HepG2 (cell line): ENCODE results near the gene CAMSAP2. TPM values are rescaled to one million over a fixed set of nuclear protein-coding genes. Genes with fewer than 3 reads are reported as not detected.

Experiments
- ATAC-seq: fragments of 200-7000 bp; cut with Tn5 transposase; 3 replicates; pipeline ENCODE4 v1.9.1; 2020; ENCODE audit warnings: mild to moderate bottlenecking, moderate library complexity
- BruUV-seq: library from RNA; stranded (reverse); fragments of 400-500 nt; replicated peaks from 2 replicates; lab custom pipeline; 2021; lab: Mats Ljungman, UMichigan
- CTCF ChIA-PET: fragments of 300-600 bp; formaldehyde crosslinking; extraction: SDS; loops from one replicate; lab custom pipeline; 2021; ENCODE audit warnings: low total read pairs, inconsistent platforms, low intra/inter-chr PET ratio; lab: Yijun Ruan, JAX
- POLR2A ChIA-PET: fragments of 350-600 bp; sonication (Branson Sonifier 250); formaldehyde crosslinking; loops from one replicate; lab custom pipeline; 2020; ENCODE audit warnings: antibody characterized with exemption, inconsistent platforms; lab: Yijun Ruan, JAX
- DNase-seq: peaks from one replicate; pipeline ENCODE4 v3.0.0-alpha.2; 2015; ENCODE audit warnings: low spot score
- FAIRE-seq: peaks from 3 replicates; lab custom pipeline; 2011; peaks lifted over from hg19 to GRCh38; lab: Jason Lieb, UNC
- H2AFZ ChIP-seq: one replicate; pipeline ENCODE4 v1.6.1; 2011; ENCODE audit warnings: low read length, inconsistent platforms
- H3K27ac ChIP-seq: fragments of 300-600 bp; 3 replicates; pipeline ENCODE4 v1.8.0; 2011; ENCODE audit warnings: mixed run types, mild to moderate bottlenecking, mixed read lengths, low read length, inconsistent platforms; ENCODE audit not compliant: insufficient read depth; ENCODE audit errors: extremely low read length
- H3K27me3 ChIP-seq, 2 experiments: fragments of 200-600 bp in 1 of 2; 2 replicates in 1 of 2; 3 replicates in 1 of 2; pipeline versions ENCODE4 v1.6.0 to v1.8.0; 2011; ENCODE audit warnings: low read length in 2 of 2, mild to moderate bottlenecking in 2 of 2, moderate library complexity in 2 of 2, inconsistent platforms in 1 of 2; ENCODE audit not compliant: insufficient read depth in 2 of 2, control insufficient read depth in 1 of 2
- H3K36me3 ChIP-seq, 2 experiments: fragments of 200-600 bp in 1 of 2; replicated peaks in 1 of 2; 2 replicates in 1 of 2; 3 replicates in 1 of 2; pipeline versions ENCODE4 v1.5.1 to v1.8.0; 2011; ENCODE audit warnings: low read length in 2 of 2, inconsistent platforms in 1 of 2; ENCODE audit not compliant: insufficient read depth in 2 of 2, control insufficient read depth in 1 of 2
- H3K4me1 ChIP-seq: 2 replicates; pipeline ENCODE4 v1.5.1; 2012; ENCODE audit warnings: low read length, inconsistent platforms; ENCODE audit not compliant: insufficient read depth
- H3K4me2 ChIP-seq: 2 replicates; pipeline ENCODE4 v1.6.0; 2011; ENCODE audit warnings: low read depth, low read length, inconsistent platforms
- H3K4me3 ChIP-seq, 3 experiments: fragments of 200-600 bp in 1 of 3; sonication (generic), shearing (Covaris generic) in 1 of 3; replicated peaks in 1 of 3; 2 replicates each; pipeline ENCODE4 v1.5.1; 2011 to 2016; ENCODE audit warnings: low read length in 3 of 3, inconsistent platforms in 2 of 3, low read depth in 2 of 3, mild to moderate bottlenecking in 2 of 3, control low read depth in 1 of 3, mixed read lengths in 1 of 3; ENCODE audit not compliant: insufficient read depth in 1 of 3
- H3K79me2 ChIP-seq: one replicate; pipeline ENCODE4 v1.6.1; 2011; ENCODE audit warnings: low read length, inconsistent platforms; ENCODE audit not compliant: insufficient read depth
- H3K9ac ChIP-seq: 2 replicates; pipeline ENCODE4 v1.6.0; 2011; ENCODE audit warnings: mild to moderate bottlenecking, low read depth, low read length, inconsistent platforms; ENCODE audit not compliant: insufficient read depth
- H3K9me3 ChIP-seq: 2 replicates; pipeline ENCODE4 v1.5.1; 2012; ENCODE audit warnings: mild to moderate bottlenecking, low read length
- H4K20me1 ChIP-seq: 2 replicates; pipeline ENCODE4 v1.6.0; 2011; ENCODE audit warnings: inconsistent platforms, mild to moderate bottlenecking, low read length, moderate library complexity; ENCODE audit not compliant: insufficient read depth
- ATF3 ChIP-seq: sonication (generic); formaldehyde crosslinking; IDR thresholded peaks from 2 replicates; pipeline ENCODE4 v1.4.0; 2020; ENCODE audit warnings: missing genetic modification reagents
- BHLHE40 ChIP-seq: IDR thresholded peaks from 2 replicates; pipeline ENCODE4 v1.6.1; 2011; ENCODE audit warnings: low read length, improper control_type of control experiment
- GLI4 ChIP-seq: sonication (generic); formaldehyde crosslinking; IDR thresholded peaks from 2 replicates; pipeline ENCODE4 v1.5.1; 2020; ENCODE audit warnings: missing genetic modification reagents, mild to moderate bottlenecking, moderate library complexity, borderline replicate concordance
- KDM5B ChIP-seq: sonication (generic); formaldehyde crosslinking; IDR thresholded peaks from 2 replicates; pipeline ENCODE4 v1.4.0; 2020; ENCODE audit warnings: missing genetic modification reagents, mild to moderate bottlenecking, borderline replicate concordance
- KLF16 ChIP-seq, 2 experiments: sonication (generic) in 1 of 2; formaldehyde crosslinking in 1 of 2; IDR thresholded peaks; 2 replicates each; pipeline versions ENCODE4 v1.6.1 to v1.8.0; 2016 to 2023; ENCODE audit warnings: missing genetic modification reagents in 2 of 2, missing compliant biosample characterization in 1 of 2
- LRRFIP1 ChIP-seq: sonication (generic); formaldehyde crosslinking; conservative IDR thresholded peaks from 2 replicates; pipeline ENCODE4 v1.4.0; 2020; ENCODE audit warnings: missing genetic modification reagents
- NR2F2 ChIP-seq: IDR thresholded peaks from 2 replicates; pipeline ENCODE4 v1.6.1; 2012; ENCODE audit warnings: low read depth, inconsistent platforms, borderline replicate concordance
- SALL1 ChIP-seq: sonication (generic); formaldehyde crosslinking; IDR thresholded peaks from 2 replicates; pipeline ENCODE4 v1.8.0; 2022; ENCODE audit warnings: mild to moderate bottlenecking, missing genetic modification reagents
- ZNF18 ChIP-seq: sonication (generic); formaldehyde crosslinking; IDR thresholded peaks from 2 replicates; pipeline ENCODE4 v1.8.0; 2022; ENCODE audit warnings: mild to moderate bottlenecking, missing genetic modification reagents; ENCODE audit not compliant: insufficient replicate concordance
- ZNF354B ChIP-seq: sonication (generic); formaldehyde crosslinking; IDR thresholded peaks from 2 replicates; pipeline ENCODE4 v1.8.0; 2022; ENCODE audit warnings: mild to moderate bottlenecking, missing genetic modification reagents
- ZNF431 ChIP-seq: sonication (generic); formaldehyde crosslinking; IDR thresholded peaks from 2 replicates; pipeline ENCODE4 v1.9.0; 2022; ENCODE audit warnings: missing genetic modification reagents, low read depth, mild to moderate bottlenecking, borderline replicate concordance
- ZNF841 ChIP-seq: sonication (generic); formaldehyde crosslinking; IDR thresholded peaks from 2 replicates; pipeline ENCODE4 v1.8.1; 2023; ENCODE audit warnings: missing genetic modification reagents, borderline replicate concordance
- ZSCAN5A ChIP-seq: sonication (generic); formaldehyde crosslinking; IDR thresholded peaks from 2 replicates; pipeline ENCODE4 v1.8.0; 2022; ENCODE audit warnings: mild to moderate bottlenecking, missing genetic modification reagents, borderline replicate concordance
- WGBS: methylation state at CpG from one replicate; pipeline ENCODE4 v1.1.6; 2017; ENCODE audit warnings: low lambda C conversion rate; 5-methylcytosine and 5-hydroxymethylcytosine counted together
- in situ Hi-C: cut with HindIII; loops from 2 replicates; pipeline ENCODE4 v1.10.0; 2017; ENCODE audit warnings: low pct_unique_long_range_greater_than_20kb; ENCODE audit not compliant: extremely low pct_ligation_motif_present
- intact Hi-C: fragments of 100-400 bp; cut with micrococcal nuclease; formaldehyde crosslinking; loops from one replicate; pipeline ENCODE4 v1.10.0; 2022; ENCODE audit not compliant: unreplicated experiment
- polyA plus RNA-seq, 8 experiments: library from polyadenylated mRNA; depleted of rRNA in 3 of 8; stranded (reverse) in 7 of 8; unstranded in 1 of 8; fragments of >200 nt; fragmentation: Illumina TruSeq in 4 of 8; extraction: Trizol in 4 of 8; gene quantifications; 2 replicates each; pipeline versions ENCODE4 v1.2.1 to v1.2.3, GENCODE V29; 2011 to 2016; ENCODE audit warnings: low read depth in 4 of 8, missing spikeins in 1 of 8, mixed read lengths in 1 of 8; ENCODE audit not compliant: insufficient read depth in 1 of 8
- total RNA-seq, 5 experiments: library from RNA; depleted of rRNA; stranded (reverse); fragments of >200 nt; fragmentation: Illumina TruSeq; extraction: Trizol; gene quantifications; 2 replicates each; pipeline ENCODE4 v1.2.3, GENCODE V29; 2016; ENCODE audit warnings: low read depth in 1 of 5

Gene CAMSAP2
- total and polyA plus RNA-seq, 2 of the 13 experiments (the other 11 are each of a cell fraction or from before 2014, with no cell fraction given), result 3.4 to 8.2 TPM

GRCh38 chr1:200692316-200692715, 46.4 kb upstream of the CAMSAP2 start:
- no peaks in the 10 kb centered on the region for H3K27me3 ChIP-seq
- CTCF ChIA-PET, result no interaction called here
- no peak for TF ChIP-seq ZNF431 (CRISPR knock-in tag)
- no peak for TF ChIP-seq ZSCAN5A (CRISPR knock-in tag)
- no peak for TF ChIP-seq ZNF354B
- no peak for TF ChIP-seq NR2F2
- TF ChIP-seq GLI4, result no peak
- TF ChIP-seq ZNF841 (CRISPR knock-in tag), result no peak
- TF ChIP-seq ATF3 (CRISPR knock-in tag), result no peak
- TF ChIP-seq LRRFIP1 (CRISPR knock-in tag), result no peak
- no peak for TF ChIP-seq KLF16 (CRISPR knock-in tag; IDR thresholded peaks at IDR 0.05)
- TF ChIP-seq SALL1, result no peak
- TF ChIP-seq KDM5B (CRISPR knock-in tag), result no peak
- no peak for TF ChIP-seq BHLHE40
- no peak for TF ChIP-seq ZNF18
- FAIRE-seq, result no peak
- no TSS peak for BruUV-seq
- no peak for ATAC-seq
- no peak overlapping the region for H3K4me2 ChIP-seq
- in situ Hi-C loops, result no loop called here
- POLR2A ChIA-PET, result interaction anchor here (1.2 kb wide), 1 partner anchor 22 kb away, joined by 3 read pairs; the partner anchor contains the start of gene DDX59
- H3K4me1 ChIP-seq, result no peaks in the 10 kb centered on the region
- no peak overlapping the region for H3K9ac ChIP-seq
- no peak overlapping the region for H2AFZ ChIP-seq
- no peaks in the 10 kb centered on the region for H3K36me3 ChIP-seq
- no peaks in the 10 kb centered on the region for H3K9me3 ChIP-seq
- no peak overlapping the region for H3K27ac ChIP-seq
- intact Hi-C loops, result no loop called here
- no peak for DNase-seq
- 38% methylated on average over 1 of the region's 1 CpG for WGBS
- H3K4me3 ChIP-seq, result no peak overlapping the region
- no peaks in the 10 kb centered on the region for H4K20me1 ChIP-seq
- H3K79me2 ChIP-seq, result no peaks in the 10 kb centered on the region
